Epidermal melanocyte (primary cell): Measurements from ENCODE around the gene LIN54.
"Not testable (repeated sequence)": the region's sequence is repeated elsewhere in the genome, so short reads cannot be mapped to it uniquely, and the experiment has no call there.

ENCODE experiments used
- DNase-seq: peaks from one replicate; pipeline ENCODE4 v3.0.0; 2011; ENCODE audit warnings: low spot score; ENCODE audit not compliant: insufficient read length

The LIN54 gene

GRCh38 chr4:82951196-82951595, 59.4 kb downstream of the LIN54 start:
- no peak for DNase-seq

GRCh38 chr4:82948647-82949204, 61.9 kb downstream of the LIN54 start:
- no peak for DNase-seq

DNA sequence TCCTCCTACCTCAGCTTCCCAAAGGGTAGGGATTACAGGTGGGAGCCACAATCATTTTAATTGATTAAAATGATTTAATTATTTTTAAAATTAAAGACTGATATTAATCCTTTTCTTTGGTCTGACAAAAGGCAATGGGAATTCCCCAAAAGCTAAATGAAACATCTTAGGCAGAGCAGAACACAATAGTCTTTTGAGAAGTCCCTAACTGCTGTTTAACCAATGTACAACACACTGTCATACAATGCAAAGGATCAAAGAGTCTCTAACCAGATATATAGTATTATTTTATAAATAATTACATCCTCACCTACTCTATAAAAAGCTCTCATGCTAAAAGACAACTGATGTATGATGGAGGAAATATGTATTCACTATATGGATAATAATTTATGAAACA, 63.1 kb downstream of the LIN54 start:
- no peak for DNase-seq

- DNase-seq: no peak
Observed at GRCh38 chr4:82939414-82939813, 71.2 kb downstream of the LIN54 start.

DNA sequence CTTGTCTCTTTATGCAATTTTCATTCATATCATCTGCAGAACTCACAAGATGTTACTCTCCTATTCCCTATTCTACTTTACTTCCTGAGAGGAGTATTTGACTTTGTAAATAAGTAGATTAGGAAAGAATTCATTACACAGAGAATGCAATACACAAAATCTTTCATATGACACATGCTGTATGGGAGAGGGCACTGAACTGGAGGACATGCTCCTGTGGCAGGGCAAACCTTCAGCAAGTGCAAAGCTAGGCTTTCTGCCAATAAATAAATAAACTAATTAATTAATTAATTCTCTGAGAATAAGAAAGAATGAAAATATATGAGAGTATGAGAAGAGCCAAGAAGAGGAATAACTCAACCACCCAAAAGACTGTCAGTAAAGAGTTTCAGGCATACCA, 76.2 kb downstream of the LIN54 start:
- DNase-seq: no peak

DNA sequence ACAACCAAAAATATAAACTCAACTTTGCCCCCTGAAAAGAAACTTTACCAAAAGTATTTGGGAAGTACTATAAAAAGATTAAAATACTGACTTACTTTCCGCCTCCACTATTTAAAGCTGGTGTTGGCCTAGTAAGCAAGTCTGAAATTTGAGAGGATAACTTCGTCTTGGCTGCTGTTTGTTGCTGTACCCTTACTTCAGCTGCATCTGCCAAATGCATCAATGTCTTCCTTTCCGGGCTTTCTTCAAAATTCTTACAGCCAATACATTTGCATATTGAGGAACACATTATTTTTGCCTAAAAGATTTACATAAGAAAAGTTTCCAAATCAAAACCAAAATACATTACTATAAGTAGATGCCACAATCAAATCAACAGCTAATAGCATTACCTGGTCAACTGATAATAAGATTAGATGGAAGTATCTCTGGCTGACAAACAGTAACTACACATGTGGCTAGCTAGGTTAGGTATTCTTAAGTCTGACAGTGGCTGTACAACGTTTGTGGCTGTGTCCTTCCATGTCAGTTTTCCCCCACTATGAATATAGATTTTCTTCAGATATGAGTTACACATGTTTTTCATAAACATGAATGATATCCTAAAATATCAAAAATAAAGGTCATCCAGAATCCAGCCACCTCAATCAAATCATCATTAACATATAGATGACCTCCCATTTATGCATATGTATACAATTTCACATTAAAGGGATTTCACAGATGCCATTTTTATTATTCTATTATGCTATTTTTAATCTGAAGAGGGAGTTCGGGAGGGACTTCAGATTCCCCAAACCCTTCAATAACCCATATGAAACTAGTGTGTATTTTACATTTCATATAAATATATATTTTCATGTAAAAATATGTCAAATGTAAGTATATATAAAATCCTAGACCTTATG, 79.5 kb downstream of the LIN54 start:
- DNase-seq: no peak

DNA sequence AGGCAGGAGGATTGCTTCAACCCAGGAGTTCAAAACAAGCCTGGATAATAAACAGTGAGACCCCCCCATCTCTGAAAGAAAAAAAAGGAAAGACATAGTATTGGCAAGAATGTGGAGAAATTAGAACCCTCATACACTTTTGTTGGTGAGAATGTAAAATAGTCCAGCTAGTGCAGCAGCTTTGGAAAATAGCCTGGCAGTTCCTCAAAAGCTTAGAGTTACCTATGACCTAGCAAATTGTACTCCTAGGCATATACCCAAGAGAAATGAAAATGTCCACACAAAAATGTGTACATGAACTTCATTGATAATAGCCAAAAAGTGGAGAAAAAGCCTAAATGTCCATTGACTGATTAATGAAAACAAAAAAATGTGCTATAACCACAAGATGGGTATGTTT, 88.8 kb downstream of the LIN54 start:
- DNase-seq: no peak

DNA sequence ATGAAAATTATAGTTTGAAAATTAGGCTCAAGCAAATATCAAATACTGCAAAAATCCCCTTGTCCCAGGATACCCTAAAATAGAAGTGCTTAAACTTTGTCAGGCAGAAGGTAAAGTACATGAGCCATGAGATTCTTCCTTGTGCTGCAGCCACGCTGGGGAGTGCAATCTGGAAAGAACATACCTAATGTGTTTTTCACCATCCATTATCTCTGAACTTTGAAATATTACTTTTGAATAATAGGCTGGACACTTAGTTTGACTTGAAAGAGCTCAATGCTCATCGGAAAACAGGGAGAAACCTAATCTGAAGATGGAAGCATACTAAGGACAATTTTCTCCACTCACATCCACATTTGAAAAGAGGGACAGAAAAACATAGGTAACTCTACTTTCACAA, 91.2 kb downstream of the LIN54 start:
- DNase-seq: no peak

DNA sequence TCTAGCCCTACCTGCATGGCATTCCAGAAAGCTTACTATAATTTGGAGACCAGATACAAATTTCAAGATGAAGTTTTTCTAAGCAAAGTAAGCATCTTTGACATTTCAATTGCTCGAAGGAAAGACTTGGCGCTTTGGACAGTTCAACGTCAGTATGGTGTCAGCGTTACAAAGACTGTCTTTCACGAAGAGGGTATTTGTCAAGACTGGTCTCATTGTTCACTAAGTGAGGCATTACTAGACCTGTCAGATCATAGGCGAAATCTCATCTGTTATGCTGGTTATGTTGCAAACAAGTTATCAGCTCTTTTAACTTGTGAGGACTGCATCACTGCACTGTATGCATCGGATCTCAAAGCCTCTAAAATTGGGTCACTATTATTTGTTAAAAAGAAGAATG, 92.5 kb downstream of the LIN54 start:
- DNase-seq: no peak

DNA sequence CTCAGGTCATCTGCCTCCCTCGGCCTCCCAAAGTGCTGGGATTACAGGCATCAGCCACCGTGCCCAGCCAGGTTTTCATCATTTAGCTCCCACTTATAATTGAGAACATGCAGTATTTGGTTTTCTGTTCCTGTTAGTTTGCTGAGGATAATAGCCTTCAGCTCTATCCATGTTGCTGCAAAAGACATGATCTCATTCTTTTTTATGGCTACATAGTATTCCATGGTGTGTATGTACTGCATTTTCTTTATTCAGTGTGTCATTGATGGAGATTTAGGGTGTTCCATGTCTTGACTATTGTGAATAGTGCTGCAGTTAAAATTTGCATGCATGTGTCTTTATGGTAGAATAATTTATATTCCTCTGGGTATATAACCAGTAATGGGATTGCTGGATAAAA, 96.7 kb downstream of the LIN54 start:
- DNase-seq: not testable (repeated sequence)

DNA sequence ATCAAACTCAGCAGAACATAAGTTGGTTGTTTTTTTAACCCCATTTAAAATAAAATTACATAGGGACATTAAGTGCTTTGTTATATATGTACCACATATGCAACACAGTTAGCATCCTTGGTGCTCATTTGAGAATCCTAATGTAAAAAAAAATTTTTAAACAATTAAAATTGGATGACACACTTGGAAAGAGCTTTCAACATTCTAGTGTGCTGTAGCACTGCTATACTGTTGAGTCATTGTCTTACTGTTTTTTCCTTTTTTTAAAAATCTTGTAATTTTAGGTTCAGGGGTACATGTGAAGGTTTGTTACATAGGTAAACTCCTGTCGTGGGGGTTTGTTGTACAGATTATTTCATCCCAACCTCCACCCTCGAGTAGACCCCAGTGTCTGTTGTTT, 97.3 kb downstream of the LIN54 start:
- no peak for DNase-seq

- no peak for DNase-seq
Observed at GRCh38 chr4:82909326-82909725, 101.3 kb downstream of the LIN54 start.

GRCh38 chr4:82906469-82906868, 104.2 kb downstream of the LIN54 start:
- no peak for DNase-seq

DNA sequence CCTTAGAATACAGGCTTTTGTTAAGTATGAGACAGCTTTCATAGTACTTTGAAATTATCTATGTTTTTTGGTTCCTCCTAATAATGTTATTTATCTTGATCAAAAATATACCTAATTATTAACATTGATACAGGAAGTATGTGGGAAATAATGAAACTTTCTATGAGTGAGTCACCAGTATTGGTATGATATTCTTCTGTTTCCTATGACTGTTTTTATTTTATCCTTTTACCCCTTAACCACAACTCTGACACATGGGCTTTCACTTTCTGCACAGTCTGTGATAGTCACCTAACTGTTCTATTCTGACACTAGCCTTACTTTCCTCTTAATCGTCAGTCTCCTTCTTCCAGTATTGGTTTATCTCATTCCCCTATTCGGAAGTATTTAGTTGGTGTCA, 105.4 kb downstream of the LIN54 start:
- DNase-seq: no peak

DNA sequence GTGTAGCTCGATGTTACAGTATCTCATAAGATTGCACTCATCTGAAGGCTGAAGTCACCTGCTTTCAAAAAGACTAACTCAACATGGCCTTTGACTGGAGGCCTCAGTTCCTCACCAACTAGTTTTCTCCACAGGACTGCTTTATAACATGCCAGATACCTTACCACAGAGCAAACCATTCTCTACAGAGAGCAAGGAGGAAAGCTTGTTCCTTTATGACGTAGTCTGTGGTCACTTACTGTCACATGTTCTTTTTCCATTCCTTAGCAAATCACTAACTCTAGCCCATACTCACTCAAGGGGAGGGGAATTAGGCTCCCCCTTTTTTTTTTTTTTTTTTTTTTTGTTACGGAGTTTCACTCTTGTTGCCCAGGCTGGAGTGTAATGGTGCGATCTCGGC, 106.9 kb downstream of the LIN54 start:
- no peak for DNase-seq

GRCh38 chr4:82901183-82901718, 109.4 kb downstream of the LIN54 start:
- no peak for DNase-seq

- DNase-seq: peak; percentile 92
Observed at GRCh38 chr4:82900411-82901182, 110.0 kb downstream of the LIN54 start, which contains the start of gene THAP9. TSS of gene THAP9 (plus strand) at chr4:82900735. CDS start at chr4:82900803, 68 bp downstream.

DNA sequence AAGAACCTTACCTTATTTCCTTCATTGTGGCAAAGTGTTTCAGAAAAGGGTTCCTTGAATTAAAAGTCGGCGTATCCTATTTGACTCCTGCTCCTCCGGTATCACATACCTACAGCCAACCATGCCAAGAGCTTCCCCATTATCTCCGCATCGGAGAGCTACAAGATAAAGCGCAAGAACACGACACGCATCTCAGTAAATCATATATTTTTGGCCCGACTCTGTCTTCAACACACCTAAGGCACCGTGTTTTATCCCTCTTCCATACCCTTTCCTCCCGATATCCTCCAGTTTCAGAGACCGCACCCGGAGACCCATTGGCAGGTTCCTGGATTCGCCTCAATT, 110.6 kb downstream of the LIN54 start:
- no peak for DNase-seq

GRCh38 chr4:82899374-82900065, 111.1 kb downstream of the LIN54 start:
- no peak for DNase-seq

GRCh38 chr4:82898322-82899243, 112.0 kb downstream of the LIN54 start:
- DNase-seq: no peak
